ENCODE results near the gene UQCRC2.

DNA sequence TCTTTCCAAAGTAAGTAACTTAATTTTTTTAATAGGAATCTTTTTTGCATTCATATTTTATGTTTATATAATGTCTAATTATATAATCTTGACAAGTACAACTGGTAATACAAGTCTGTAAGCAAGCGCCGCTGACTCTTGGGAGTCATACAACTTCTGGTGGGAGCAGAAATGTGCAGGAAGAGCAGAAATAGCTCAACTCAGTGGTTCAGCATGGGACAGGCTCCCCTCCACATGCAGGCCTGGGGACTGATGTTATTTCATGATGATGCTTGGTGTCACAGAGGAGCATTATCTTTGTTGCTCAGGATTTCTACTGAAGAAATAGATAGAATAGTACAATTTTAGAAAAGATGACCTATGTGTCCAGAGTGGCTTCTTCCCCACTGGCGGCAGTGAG, 10.7 kb downstream of the UQCRC2 start:
- TF ChIP-seq, protein P1, sequence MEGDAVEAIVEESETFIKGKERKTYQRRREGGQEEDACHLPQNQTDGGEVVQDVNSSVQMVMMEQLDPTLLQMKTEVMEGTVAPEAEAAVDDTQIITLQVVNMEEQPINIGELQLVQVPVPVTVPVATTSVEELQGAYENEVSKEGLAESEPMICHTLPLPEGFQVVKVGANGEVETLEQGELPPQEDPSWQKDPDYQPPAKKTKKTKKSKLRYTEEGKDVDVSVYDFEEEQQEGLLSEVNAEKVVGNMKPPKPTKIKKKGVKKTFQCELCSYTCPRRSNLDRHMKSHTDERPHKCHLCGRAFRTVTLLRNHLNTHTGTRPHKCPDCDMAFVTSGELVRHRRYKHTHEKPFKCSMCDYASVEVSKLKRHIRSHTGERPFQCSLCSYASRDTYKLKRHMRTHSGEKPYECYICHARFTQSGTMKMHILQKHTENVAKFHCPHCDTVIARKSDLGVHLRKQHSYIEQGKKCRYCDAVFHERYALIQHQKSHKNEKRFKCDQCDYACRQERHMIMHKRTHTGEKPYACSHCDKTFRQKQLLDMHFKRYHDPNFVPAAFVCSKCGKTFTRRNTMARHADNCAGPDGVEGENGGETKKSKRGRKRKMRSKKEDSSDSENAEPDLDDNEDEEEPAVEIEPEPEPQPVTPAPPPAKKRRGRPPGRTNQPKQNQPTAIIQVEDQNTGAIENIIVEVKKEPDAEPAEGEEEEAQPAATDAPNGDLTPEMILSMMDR (IDR thresholded peaks at IDR 0.05) = no peak
- no peak for TF ChIP-seq POLR2A (IDR thresholded peaks at IDR 0.05)
